Measurements from ENCODE around the gene HFM1.
"Not testable (repeated sequence)": the region's sequence is repeated elsewhere in the genome, so short reads cannot be mapped to it uniquely, and the experiment has no call there.

The HFM1 gene

GRCh38 chr1:91345395-91346005 lies 59.1 kb downstream of the HFM1 start:
- no peak for DNase-seq

DNA sequence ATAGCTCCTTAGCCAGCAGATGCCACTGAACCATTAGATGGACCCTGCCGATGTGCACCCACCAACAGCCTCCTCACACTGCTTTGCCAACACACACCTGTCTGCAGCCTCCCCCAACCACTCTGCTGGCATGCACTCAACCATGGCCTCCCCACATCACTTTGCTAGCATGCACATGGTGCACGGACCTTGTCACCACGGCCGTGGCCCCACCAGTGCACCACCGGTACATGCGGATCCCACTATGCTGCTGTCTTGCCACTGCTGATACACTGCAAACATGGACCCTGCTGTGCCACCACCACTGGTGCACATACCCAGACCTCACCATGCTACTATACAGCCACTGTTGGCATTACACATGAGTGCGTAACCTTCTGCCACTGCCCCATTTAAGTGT lies 66.1 kb downstream of the HFM1 start:
- no peak for DNase-seq

DNA sequence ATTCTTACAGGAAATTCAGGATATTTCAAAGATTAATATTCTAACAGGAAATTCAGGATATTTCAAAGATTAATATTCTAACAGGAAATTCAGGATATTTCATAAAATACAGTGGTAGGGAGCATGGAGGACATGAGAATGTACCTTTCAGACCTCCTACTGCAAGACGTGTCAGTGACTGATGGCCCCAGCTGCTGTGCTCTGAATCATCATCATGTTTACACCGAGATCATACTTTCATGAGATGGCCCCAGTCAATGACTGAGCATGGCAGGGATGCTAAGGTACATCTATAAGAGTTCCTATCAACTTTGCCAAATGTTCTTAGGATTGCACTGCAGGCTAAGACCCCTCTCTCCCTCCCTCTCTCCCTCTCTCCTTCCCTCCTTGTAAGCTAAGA lies 69.0 kb downstream of the HFM1 start:
- DNase-seq: no peak

DNA sequence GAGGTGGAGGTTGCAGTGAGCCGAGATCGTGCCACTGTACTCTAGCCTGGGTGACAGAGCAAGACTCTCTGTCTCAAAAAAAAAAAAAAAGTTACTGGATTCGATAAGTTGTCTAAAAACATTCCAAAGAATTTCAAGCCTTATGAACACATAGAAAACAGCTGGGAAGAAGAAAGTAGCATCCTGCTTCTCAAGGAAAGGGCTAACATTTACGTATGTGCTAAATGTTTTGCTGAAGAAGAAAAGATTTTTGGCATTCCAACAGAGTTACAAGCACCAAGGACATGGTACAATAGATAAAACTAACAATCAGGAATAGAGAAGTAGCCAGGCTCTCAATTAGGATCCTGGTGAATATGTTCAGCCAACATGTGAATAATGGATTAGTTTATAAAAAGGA lies 69.8 kb downstream of the HFM1 start:
- no peak for DNase-seq

DNA sequence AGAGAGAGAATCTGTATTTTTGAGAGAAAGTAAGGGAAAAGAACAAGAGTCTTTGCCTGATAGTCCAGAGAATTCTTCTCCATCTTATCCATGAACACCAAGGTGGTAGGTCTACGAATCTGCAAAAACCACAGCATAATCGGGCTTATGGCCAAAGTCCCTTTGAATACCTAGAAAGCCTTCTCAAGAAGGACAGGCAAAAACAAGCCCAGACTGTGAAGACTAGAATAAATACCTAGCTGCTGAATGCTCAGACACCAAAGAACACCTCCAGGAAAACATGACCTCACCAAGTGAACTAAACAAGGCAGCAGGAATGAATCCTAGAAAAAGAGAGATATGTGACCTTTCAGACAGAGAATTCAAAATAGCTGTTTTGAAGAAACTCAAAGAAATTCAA lies 79.2 kb downstream of the HFM1 start:
- no peak for DNase-seq

DNA sequence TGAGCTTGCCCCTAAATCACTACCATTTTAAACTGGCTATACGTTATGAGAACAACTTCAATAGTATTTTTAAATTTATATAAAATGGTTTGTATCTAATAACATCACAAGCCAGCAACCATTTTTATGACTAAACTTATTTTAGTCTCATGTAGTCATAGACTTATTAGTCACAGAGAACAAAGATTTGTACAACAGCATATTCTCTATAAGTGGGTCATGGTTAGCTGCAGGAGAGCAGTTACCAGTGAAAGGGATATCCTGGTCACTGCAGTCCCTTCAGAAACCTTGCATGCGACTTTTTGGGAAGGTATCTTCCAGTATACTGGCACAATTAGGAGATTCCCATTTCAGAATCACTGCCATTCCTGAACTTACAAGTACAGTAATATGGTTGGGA lies 90.0 kb downstream of the HFM1 start:
- no peak for DNase-seq

- DNase-seq: no peak
Observed at GRCh38 chr1:91311672-91312071, 93.0 kb downstream of the HFM1 start.

DNA sequence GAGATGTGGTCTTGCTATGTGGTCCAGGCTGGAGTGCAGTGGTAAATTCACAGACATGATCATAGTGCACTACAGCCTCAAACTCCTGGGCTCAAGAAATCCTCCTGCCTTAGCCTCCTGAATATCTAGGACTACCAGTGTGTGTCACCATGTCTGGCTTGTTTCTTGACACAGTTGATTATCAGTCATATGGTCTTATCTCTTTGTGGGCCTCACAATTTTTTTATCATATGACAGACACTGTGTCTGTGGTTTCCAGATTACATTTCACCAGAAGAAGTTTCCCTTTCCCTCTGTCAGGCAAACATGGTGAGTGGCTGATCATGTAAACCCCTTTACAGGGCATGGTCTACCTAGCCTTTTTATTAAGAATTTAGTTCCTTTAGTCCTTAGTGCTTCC lies 96.1 kb downstream of the HFM1 start:
- no peak for DNase-seq

GRCh38 chr1:91307784-91308409 lies 96.7 kb downstream of the HFM1 start:
- no peak for DNase-seq

- DNase-seq: no peak
Observed at GRCh38 chr1:91303165-91303564, 101.5 kb downstream of the HFM1 start.

DNA sequence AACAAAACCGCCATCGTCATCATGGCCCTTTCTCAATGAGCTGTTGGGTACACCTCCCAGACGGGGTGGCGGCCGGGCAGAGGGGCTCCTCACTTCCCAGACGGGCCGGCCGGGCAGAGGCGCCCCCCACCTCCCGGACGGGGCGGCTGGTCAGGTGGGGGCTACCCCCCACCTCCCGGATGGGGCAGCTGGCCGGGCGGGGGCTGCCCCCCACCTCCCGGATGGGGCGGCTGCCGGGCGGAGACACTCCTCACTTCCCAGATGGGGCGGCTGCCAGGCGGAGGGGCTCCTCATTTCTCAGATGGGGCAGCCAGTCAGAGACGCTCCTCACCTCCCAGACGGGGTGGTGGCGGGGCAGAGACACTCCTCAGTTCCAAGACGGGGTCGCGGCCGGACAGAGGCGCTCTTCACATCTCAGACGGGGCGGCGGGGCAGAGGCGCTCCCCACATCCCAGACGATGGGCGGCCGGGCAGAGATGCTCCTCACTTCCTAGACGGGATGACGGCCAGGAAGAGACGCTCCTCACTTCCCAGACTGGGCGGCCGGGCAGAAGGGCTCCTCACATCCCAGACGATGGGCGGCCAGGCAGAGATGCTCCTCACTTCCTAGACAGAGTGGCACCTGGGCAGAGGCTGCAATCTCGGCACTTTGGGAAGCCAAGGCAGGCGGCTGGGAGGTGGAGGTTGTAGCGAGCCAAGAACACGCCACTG lies 115.6 kb downstream of the HFM1 start:
- not testable (repeated sequence) for DNase-seq

- not testable (repeated sequence) for DNase-seq
Observed at GRCh38 chr1:91286962-91287317, 117.7 kb downstream of the HFM1 start.

GRCh38 chr1:91286259-91286961 lies 118.2 kb downstream of the HFM1 start:
- not testable (repeated sequence) for DNase-seq

DNA sequence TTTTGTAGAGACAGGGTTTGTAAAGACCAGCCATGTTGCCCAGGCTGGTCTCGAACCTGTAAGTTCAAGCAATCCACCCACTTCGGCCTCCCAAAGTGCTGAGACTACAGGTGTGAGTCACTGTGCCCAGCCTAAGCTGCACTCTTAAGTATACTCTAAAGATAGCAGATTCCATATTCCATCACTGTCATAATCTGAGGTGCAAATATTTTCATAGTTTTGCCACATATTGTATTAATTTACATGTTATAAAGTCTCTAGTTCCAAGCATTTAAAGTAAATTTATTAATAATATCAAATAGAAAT lies 121.3 kb downstream of the HFM1 start:
- no peak for DNase-seq

DNA sequence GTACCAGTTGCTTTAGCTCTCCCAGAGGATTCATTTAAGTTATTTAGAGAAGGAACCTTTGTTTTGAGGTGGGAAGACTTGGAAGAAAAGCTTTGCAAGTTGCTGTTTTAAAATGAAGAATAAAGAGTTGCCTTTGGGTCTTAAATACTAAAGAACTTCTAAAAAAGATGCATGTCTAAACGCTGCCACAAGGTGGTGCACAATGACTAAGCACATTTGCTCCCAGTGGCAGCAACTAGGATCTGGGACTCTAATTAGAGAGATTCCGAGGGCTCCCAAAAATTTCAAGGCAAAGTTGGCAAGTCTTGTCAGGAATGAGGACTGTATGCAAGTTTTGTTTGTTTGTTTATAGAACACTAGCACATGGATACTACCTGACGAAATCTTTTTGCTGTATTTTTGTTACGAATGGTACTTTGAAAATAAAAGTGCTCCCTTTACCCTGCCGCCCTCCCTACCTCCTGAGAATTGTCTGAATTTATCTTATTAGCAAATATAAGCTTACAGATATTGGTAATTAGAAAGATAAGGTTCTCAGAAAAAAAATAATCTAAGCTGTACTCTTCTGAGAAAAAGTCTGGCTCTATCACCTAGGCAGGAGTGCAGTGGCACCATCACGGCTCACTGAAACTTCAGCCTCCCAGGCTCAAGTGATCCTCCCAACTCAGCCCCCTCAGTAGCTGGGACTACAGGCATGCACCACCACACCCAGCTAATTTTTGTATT lies 121.8 kb downstream of the HFM1 start:
- DNase-seq: peak; percentile 19

GRCh38 chr1:91281782-91282181 lies 122.9 kb downstream of the HFM1 start:
- no peak for DNase-seq

DNA sequence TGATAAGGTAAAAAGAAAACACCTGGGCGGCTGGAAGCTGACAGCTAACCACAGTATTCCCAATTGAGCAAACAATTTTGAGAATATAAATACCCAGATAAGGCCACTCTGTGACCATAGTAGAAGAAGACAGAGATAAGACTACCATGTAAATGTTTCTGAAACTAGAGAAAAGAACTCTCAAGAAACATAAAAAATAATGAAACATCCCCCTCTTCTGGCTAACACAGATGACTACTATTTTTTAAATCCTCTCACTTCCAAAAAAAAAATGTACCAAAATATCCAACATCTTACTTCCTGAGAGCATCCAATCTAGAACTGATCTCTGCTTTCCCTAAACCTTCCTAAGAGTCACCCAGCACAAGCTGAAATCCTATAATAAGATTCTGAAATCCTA lies 125.9 kb downstream of the HFM1 start:
- DNase-seq: no peak

DNA sequence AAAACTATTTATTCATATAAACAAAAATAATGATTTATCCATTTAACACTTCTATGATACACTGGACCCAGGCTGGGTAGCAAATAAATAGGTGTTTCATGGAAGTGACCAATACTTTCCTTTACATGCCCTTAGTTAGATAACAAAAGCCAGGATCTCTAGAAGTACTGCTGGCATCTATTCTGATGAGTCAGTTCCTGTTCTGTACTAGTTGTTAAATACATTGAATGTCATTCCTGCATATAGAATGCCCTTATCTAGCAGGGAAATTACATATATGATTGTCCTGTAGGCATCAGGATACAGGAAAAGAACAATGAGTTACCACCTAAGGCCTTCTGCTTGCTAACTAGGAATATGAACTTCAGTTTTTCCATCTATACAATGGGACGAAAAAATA lies 130.8 kb downstream of the HFM1 start:
- no peak for DNase-seq

DNA sequence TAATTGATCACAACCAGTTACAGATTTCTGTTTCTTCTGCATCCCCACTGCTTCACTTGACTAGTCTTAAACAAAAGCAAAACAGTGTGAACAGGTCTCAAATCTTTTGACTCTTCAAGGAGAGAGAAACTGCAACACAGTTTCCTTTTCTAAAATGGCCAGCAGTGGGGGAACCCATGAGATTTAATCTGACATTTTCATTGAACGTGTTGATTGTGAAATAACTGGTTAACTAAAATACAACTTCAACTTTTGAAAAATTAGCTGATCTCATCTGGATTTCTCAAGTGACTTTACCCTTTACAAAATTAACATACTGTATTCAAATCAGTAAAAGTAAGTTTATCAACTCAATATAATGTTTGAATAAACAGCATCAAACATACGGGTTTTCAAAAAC lies 143.0 kb downstream of the HFM1 start:
- DNase-seq: no peak

GRCh38 chr1:91245435-91245834 lies 159.2 kb downstream of the HFM1 start:
- DNase-seq: no peak

DNA sequence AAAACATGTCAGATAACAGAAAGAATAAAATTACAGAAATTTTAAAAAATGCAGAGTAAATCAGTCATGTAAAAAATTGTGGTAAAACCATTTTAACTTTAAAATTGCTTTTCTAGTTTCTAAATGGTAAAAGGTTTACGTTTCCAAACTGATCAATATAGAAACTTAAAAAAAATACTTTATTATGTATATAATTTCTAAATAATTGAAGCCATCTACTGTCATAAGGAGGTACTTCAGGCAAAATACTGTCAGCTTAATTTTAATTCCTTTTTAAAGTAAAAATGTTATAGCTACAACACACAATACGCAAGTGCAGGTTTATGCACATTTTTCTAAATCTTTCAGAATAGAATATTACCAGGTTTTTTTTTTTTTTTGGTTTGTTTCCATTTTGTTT lies 159.9 kb downstream of the HFM1 start:
- no peak for DNase-seq

GRCh38 chr1:91243171-91243570 lies 161.5 kb downstream of the HFM1 start:
- no peak for DNase-seq

DNA sequence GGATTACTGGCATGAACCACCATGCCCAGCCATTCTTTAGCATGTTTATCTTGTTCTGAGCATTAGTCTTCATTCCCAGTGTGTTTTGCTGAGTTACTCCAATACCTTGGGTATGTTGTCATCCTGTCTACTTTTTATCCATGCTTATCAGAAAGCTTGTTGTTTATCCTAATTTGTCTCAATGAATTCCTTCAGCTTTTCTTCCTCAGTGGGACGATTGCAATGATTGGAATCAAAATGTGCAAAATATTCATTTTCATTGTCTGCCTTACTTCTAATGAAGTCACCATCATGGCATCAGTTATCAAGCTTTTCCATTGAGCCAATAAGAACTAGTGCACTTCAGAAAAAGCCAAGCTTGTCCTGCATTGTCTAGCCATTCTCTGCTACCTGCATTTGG lies 170.5 kb downstream of the HFM1 start:
- DNase-seq: no peak

DNA sequence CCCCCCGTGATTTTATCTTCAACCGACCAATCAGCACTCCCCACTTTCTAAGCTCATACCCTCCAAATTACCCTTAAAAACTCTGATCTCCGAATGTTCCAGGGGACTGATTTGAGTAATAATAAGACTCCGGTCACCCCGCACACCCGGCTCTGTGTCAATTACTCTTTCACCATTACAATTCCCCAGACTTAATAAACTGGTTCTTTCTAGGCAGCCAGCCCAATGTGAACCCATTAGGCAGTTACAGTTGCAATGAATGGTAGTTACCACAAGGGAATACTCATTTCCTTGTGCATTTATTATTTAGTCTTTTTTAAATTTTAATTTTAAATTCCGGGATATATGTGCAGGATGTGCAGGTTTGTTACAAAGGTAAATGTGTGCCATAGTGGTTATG lies 177.9 kb downstream of the HFM1 start:
- no peak for DNase-seq

All from stimulated activated CD4-positive, alpha-beta T cell treated with anti-CD3 and anti-CD28 coated beads, Interleukin-4, amount 100 ng/mL, for 1 hour (primary cell).